Measurements from ENCODE around the gene DIAPH1.

DNA sequence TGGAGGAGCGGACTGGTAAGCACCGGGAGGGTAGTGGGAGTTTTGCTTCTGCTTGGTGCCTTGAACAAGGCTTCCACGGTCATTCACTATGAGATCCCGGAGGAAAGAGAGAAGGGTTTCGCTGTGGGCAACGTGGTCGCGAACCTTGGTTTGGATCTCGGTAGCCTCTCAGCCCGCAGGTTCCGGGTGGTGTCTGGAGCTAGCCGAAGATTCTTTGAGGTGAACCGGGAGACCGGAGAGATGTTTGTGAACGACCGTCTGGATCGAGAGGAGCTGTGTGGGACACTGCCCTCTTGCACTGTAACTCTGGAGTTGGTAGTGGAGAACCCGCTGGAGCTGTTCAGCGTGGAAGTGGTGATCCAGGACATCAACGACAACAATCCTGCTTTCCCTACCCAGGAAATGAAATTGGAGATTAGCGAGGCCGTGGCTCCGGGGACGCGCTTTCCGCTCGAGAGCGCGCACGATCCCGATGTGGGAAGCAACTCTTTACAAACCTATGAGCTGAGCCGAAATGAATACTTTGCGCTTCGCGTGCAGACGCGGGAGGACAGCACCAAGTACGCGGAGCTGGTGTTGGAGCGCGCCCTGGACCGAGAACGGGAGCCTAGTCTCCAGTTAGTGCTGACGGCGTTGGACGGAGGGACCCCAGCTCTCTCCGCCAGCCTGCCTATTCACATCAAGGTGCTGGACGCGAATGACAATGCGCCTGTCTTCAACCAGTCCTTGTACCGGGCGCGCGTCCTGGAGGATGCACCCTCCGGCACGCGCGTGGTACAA, 142.5 kb downstream of the DIAPH1 start:
- TF ChIP-seq CTCF (IDR thresholded peaks at IDR 0.05; ENCODE audit: low read depth, low read length, poor library complexity, severe bottlenecking) (no peak), EZH2phosphoT487 (IDR thresholded peaks at IDR 0.05; ENCODE audit: borderline replicate concordance, low read length) (no peak)

Measured in DOHH2 (cell line).